ENCODE measurements around the gene PRICKLE2.

DNA sequence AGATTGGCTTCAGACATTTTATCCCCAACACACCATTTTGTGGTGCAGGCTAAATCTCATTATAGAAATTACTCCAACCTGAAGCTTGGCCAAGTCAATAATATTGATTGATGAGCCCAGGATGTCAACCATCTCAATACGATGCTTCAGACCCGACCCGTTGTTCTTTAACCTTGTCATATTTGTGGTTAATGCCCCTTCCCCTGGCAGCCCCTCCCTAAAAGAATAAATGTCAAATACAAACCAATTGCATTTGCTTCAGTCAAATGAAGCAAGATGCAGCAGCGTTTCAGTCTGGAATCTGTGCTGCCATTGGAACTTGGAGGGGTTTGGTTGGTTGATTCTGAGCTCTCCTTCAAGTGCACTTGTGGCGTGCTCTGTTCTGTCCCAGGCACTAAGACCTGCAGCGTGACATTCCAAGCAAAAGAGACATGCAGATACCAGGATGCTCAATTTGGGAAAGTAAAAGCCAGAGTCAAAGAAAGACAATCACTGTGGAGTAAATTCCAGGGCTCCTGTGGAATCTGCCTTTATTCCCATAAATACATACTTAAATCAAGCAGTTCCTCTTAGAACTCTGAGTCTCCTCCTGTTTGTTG, 178.2 kb downstream of the PRICKLE2 start:
- TF ChIP-seq, protein P1, sequence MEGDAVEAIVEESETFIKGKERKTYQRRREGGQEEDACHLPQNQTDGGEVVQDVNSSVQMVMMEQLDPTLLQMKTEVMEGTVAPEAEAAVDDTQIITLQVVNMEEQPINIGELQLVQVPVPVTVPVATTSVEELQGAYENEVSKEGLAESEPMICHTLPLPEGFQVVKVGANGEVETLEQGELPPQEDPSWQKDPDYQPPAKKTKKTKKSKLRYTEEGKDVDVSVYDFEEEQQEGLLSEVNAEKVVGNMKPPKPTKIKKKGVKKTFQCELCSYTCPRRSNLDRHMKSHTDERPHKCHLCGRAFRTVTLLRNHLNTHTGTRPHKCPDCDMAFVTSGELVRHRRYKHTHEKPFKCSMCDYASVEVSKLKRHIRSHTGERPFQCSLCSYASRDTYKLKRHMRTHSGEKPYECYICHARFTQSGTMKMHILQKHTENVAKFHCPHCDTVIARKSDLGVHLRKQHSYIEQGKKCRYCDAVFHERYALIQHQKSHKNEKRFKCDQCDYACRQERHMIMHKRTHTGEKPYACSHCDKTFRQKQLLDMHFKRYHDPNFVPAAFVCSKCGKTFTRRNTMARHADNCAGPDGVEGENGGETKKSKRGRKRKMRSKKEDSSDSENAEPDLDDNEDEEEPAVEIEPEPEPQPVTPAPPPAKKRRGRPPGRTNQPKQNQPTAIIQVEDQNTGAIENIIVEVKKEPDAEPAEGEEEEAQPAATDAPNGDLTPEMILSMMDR (IDR thresholded peaks at IDR 0.05; ENCODE audit: low read depth, low read length, missing input control), result no peak
- TF ChIP-seq YY1 (IDR thresholded peaks at IDR 0.05) (no peak), REST (IDR thresholded peaks at IDR 0.05) (no peak), FOXA2 (IDR thresholded peaks at IDR 0.05) (no peak), ATF3 (IDR thresholded peaks at IDR 0.05) (no peak), RAD21 (IDR thresholded peaks at IDR 0.05) (no peak), RXRA (IDR thresholded peaks at IDR 0.05) (no peak)
- TF ChIP-seq, protein P2, sequence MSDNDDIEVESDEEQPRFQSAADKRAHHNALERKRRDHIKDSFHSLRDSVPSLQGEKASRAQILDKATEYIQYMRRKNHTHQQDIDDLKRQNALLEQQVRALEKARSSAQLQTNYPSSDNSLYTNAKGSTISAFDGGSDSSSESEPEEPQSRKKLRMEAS (IDR thresholded peaks at IDR 0.05), result no peak

Measured in liver (tissue), 3 donors.